ENCODE measurements around the gene PCDHB13. TPM values are rescaled to one million over a fixed set of nuclear protein-coding genes. Genes with fewer than 3 reads are reported as not detected.
"Not testable (repeated sequence)": the region's sequence is repeated elsewhere in the genome, so short reads cannot be mapped to it uniquely, and the experiment has no call there.

Gene PCDHB13
- total RNA-seq, 8 experiments from 2014 or later, result 0.25 to 6.7 (median 2.9) TPM

DNA sequence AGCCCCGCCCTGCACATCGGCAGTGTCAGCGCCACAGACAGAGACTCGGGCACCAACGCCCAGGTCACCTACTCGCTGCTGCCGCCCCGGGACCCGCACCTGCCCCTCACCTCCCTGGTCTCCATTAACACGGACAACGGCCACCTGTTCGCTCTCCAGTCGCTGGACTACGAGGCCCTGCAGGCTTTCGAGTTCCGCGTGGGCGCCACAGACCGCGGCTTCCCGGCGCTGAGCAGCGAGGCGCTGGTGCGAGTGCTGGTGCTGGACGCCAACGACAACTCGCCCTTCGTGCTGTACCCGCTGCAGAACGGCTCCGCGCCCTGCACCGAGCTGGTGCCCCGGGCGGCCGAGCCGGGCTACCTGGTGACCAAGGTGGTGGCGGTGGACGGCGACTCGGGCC is 33.3 kb downstream of the PCDHB13 start:
- H3K4me1 ChIP-seq (replicated peaks in 1 of 2); ATAC-seq (replicated peaks in 6 of 8); in situ Hi-C loops (cut with MboI; ENCODE audit: low pct_unique_long_range_greater_than_20kb in 2 of 9, low sequenced_read_pairs in 9 of 9, unreplicated experiment in 9 of 9); H3K4me3 ChIP-seq; H3K27ac ChIP-seq: not testable (repeated sequence)
- no CpG with 5 or more reads among the region's 42 CpGs for WGBS, 10 experiments

DNA sequence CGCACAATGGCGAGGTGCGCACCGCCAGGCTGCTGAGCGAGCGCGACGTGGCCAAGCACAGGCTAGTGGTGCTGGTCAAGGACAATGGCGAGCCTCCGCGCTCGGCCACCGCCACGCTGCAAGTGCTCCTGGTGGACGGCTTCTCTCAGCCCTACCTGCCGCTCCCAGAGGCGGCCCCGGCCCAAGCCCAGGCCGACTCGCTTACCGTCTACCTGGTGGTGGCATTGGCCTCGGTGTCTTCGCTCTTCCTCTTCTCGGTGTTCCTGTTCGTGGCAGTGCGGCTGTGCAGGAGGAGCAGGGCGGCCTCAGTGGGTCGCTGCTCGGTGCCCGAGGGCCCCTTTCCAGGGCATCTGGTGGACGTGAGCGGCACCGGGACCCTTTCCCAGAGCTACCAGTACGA is 33.7 kb downstream of the PCDHB13 start:
- ATAC-seq (replicated peaks in 6 of 8); in situ Hi-C loops (cut with MboI; ENCODE audit: low pct_unique_long_range_greater_than_20kb in 2 of 9, low sequenced_read_pairs in 9 of 9, unreplicated experiment in 9 of 9): not testable (repeated sequence)

DNA sequence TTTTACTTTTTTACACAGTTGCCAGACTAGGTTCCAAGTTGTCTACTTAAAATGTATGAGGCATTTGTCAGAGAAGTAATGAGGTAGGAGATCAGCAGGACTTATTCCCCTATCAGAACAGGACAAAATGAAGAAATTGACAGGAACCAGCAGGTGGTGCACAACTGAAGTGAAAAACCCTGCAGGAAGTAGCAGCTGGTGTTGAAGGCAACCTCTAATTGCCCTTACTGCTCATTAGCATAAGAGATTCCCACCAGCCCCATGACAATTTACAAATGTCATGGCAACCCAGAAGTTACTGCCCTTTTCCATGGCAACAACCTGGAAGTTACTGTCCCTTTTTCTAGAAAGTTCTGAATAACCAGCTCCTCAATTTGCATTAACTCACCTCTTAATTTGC is 36.9 kb downstream of the PCDHB13 start:
- in situ Hi-C loops (cut with MboI; ENCODE audit: low pct_unique_long_range_greater_than_20kb in 2 of 9, low sequenced_read_pairs in 9 of 9, unreplicated experiment in 9 of 9), result loop anchor here in 1 of 9 experiments (25.0 kb wide), 1 partner anchor 88 kb away; the partner anchor contains the start of genes PCDHB6 and PCDHB7
- Histone ChIP-seq H3K27ac (no peak overlapping the region), H3K4me3 (no peak overlapping the region), H3K4me1 (replicated peaks in 1 of 2) (no peaks in the 10 kb centered on the region)
- ATAC-seq (replicated peaks in 6 of 8), result no peak

More for the DNA sequence above, 33.7 kb downstream of the PCDHB13 start:
- not testable (repeated sequence) for H3K27ac ChIP-seq; H3K4me1 ChIP-seq (replicated peaks in 1 of 2); H3K4me3 ChIP-seq
- 0 to 100% (median 71%) methylated on average over 1 to 13 of the region's 34 CpGs; no CpG with 5 or more reads in 3 of the 10 experiments for WGBS, 10 experiments

DNA sequence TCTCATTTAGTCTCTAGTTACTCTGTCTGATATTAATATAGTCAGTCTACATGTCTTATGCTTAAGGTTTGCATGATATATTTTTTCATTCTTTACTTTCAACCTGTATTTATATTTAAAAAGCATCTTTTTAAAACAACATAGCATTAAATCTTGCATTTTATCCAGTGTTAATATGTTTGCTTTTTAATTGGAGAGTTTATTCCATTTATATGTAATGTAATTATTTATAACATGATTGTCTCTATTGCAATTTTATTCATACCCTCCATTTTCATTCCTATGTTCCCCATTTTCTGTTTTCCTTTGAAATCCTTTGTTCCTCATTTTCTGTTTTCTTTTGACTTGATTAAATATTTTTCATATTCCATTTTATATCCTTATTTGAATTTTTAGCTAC is 44.7 kb downstream of the PCDHB13 start:
- no peak overlapping the region for H3K27ac ChIP-seq
- no peak for ATAC-seq (replicated peaks in 6 of 8)
- no peaks in the 10 kb centered on the region for H3K4me1 ChIP-seq (replicated peaks in 1 of 2)
- in situ Hi-C loops (cut with MboI; ENCODE audit: low pct_unique_long_range_greater_than_20kb in 2 of 9, low sequenced_read_pairs in 9 of 9, unreplicated experiment in 9 of 9), result loop anchor here in 1 of 9 experiments (25.0 kb wide), 1 partner anchor 96 kb away; the partner anchor contains the start of genes PCDHB6 and PCDHB7
- no peak overlapping the region for H3K4me3 ChIP-seq

DNA sequence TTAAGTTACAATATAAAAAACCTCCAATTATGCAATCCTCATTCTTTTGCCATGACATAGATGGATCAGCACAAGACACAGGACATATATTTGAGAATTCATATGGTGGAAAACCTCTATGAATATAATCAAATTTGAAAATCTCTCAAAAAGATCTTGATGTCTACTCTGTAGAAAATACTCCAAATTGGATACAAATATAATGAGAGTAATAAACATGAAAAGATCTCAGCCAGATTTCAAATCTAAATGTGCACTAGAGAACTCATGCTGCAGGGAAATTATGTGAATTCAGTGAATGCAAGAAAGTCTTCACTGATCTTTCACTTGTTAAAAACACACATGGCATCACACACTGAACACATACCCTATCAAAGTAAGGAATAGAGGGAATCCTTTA is 45.2 kb downstream of the PCDHB13 start:
- Histone ChIP-seq H3K4me1 (replicated peaks in 1 of 2) (no peaks in the 10 kb centered on the region), H3K27ac (no peak overlapping the region), H3K4me3 (no peak overlapping the region)
- in situ Hi-C loops (cut with MboI; ENCODE audit: low pct_unique_long_range_greater_than_20kb in 2 of 9, low sequenced_read_pairs in 9 of 9, unreplicated experiment in 9 of 9), result loop anchor here in 1 of 9 experiments (25.0 kb wide), 1 partner anchor 97 kb away; the partner anchor contains the start of genes PCDHB6 and PCDHB7
- ATAC-seq (replicated peaks in 6 of 8), result no peak

DNA sequence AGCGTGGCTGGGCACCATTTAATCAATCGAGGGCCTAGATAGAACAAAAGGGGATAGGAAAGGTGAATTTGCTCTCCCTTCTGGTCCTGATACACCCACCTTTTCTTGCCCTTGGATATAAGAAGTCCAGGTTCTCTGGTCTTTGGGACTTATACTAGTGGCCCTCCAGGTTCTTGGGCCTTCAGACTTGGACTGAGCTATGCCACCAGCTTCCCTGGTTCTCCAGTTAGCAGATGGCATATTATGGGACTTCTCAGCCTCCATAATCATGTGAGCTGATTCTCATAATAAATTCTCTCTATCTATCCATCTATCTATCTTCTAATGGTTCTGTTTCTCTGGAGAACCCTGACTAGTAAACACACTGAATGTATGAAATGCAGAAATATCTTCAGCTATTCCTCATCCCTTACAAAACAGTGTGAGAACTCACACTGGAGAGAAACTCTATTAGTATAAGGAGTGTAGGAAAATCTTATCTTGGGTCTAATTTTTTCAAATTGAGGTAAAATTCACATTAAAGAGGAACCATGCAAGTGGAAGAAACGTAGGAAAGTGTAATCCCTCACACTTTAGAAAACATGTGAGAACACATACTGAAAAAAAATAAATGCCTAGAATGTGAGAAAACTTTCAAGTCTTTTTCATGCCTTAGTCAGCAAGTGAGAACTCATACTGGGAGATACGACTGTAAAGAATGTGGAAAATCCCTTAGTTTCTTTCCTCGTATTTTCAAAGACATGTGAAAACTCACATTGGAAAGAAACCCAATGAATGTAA is 46.9 kb downstream of the PCDHB13 start:
- H3K27ac ChIP-seq, result no peak overlapping the region
- no peak for ATAC-seq (replicated peaks in 6 of 8)
- 21 to 69% (median 48%) methylated on average over 1 to 5 of the region's 5 CpGs for WGBS, 10 experiments
- in situ Hi-C loops (cut with MboI; ENCODE audit: low pct_unique_long_range_greater_than_20kb in 2 of 9, low sequenced_read_pairs in 9 of 9, unreplicated experiment in 9 of 9), result loop anchor here in 1 of 9 experiments (25.0 kb wide), 1 partner anchor 98 kb away; the partner anchor contains the start of genes PCDHB6 and PCDHB7
- H3K4me3 ChIP-seq, result no peak overlapping the region
- no peaks in the 10 kb centered on the region for H3K4me1 ChIP-seq (replicated peaks in 1 of 2)

DNA sequence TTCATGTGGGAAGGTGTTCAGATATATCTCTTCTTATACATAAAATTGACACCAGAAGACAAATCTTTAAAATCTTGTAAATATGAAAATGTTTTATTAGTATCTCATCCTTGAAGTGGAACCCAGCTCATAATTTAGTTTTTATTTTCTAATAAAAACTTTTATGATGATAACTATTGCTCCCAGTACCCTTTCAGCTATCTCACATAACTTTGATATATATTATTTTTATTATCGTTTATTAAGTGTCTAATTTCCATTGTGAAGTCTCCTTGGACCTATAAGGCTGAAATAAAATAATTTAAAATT is 47.5 kb downstream of the PCDHB13 start:
- WGBS, 10 experiments, result 10 to 100% (median 34%) methylated on average over 1 of the region's 1 CpG; no CpG with 5 or more reads in 2 of the 10 experiments
- Histone ChIP-seq H3K27ac (no peak overlapping the region), H3K4me1 (replicated peaks in 1 of 2) (no peaks in the 10 kb centered on the region), H3K4me3 (no peak overlapping the region)
- in situ Hi-C loops (cut with MboI; ENCODE audit: low pct_unique_long_range_greater_than_20kb in 2 of 9, low sequenced_read_pairs in 9 of 9, unreplicated experiment in 9 of 9), result loop anchor here in 1 of 9 experiments (25.0 kb wide), 1 partner anchor 99 kb away; the partner anchor contains the start of genes PCDHB6 and PCDHB7
- no peak for ATAC-seq (replicated peaks in 6 of 8)

Other genes with a start within 250 kb of the PCDHB13 start
- gene PCDHAC2, start 247.4 kb upstream of the PCDHB13 start, total RNA-seq, result 10 to 100 TPM in 1 of 8 experiments, 1 to 10 TPM in 5, under 1 TPM in 2; 0.10 to 24.4 (median 4.8) TPM
- gene PCDHB1, start 162.5 kb upstream of the PCDHB13 start, total RNA-seq, result under 1 TPM in 7 of 8 experiments, not detected in 1; 0.04 to 0.43 (median 0.11) TPM
- 10 to 100 TPM in 5 of 8 experiments, 1 to 10 TPM in 2, under 1 TPM in 1; 0.36 to 45.7 (median 10.3) TPM for gene PCDHB2, start 119.3 kb upstream of the PCDHB13 start, total RNA-seq
- gene PCDHB3, start 113.4 kb upstream of the PCDHB13 start, total RNA-seq, result 1 to 10 TPM in 7 of 8 experiments, not detected in 1; 1.6 to 7.6 (median 2.8) TPM
- gene PCDHB4, start 92.1 kb upstream of the PCDHB13 start, total RNA-seq, result 1 to 10 TPM in 4 of 8 experiments, under 1 TPM in 4; 0.20 to 2.0 (median 1.2) TPM
- 10 to 100 TPM in 3 of 8 experiments, 1 to 10 TPM in 1, under 1 TPM in 3, not detected in 1; 0.27 to 51.6 (median 8.5) TPM for gene PCDHB5, start 78.7 kb upstream of the PCDHB13 start, total RNA-seq
- gene PCDHB6, start 63.9 kb upstream of the PCDHB13 start, total RNA-seq, result 1 to 10 TPM in 4 of 8 experiments, under 1 TPM in 3, not detected in 1; 0.28 to 2.8 (median 2.3) TPM
- 1 to 10 TPM in 3 of 8 experiments, under 1 TPM in 5; 0.20 to 2.0 (median 0.50) TPM for gene PCDHB7, start 41.3 kb upstream of the PCDHB13 start, total RNA-seq
- 1 to 10 TPM in 4 of 8 experiments, under 1 TPM in 4; 0.11 to 4.4 (median 1.8) TPM for gene PCDHB8, start 36.1 kb upstream of the PCDHB13 start, total RNA-seq
- 1 to 10 TPM in 5 of 8 experiments, under 1 TPM in 3; 0.25 to 3.4 (median 1.8) TPM for gene PCDHB16, start 31.5 kb upstream of the PCDHB13 start, total RNA-seq
- 10 to 100 TPM in 1 of 8 experiments, 1 to 10 TPM in 6, under 1 TPM in 1; 0.72 to 10.1 (median 2.3) TPM for gene PCDHB9, start 26.8 kb upstream of the PCDHB13 start, total RNA-seq
- 10 to 100 TPM in 1 of 8 experiments, 1 to 10 TPM in 4, under 1 TPM in 3; 0.20 to 25.4 (median 5.5) TPM for gene PCDHB10, start 21.6 kb upstream of the PCDHB13 start, total RNA-seq
- 1 to 10 TPM in 6 of 8 experiments, under 1 TPM in 2; 0.46 to 6.1 (median 3.4) TPM for gene PCDHB11, start 14.3 kb upstream of the PCDHB13 start, total RNA-seq
- gene PCDHB12, start 5.2 kb upstream of the PCDHB13 start, total RNA-seq, result 1 to 10 TPM in 5 of 8 experiments, under 1 TPM in 3; 0.31 to 8.9 (median 2.9) TPM
- 10 to 100 TPM in 1 of 8 experiments, 1 to 10 TPM in 7; 1.2 to 16.7 (median 6.5) TPM for gene PCDHB14, start 9.4 kb downstream of the PCDHB13 start, total RNA-seq
- 1 to 10 TPM in 6 of 8 experiments, under 1 TPM in 2; 0.25 to 8.6 (median 3.5) TPM for gene PCDHB15, start 31.5 kb downstream of the PCDHB13 start, total RNA-seq
- 1 to 10 TPM in 1 of 8 experiments, under 1 TPM in 5, not detected in 2; 0.14 to 1.4 (median 0.54) TPM for gene SLC25A2, start 90.1 kb downstream of the PCDHB13 start, total RNA-seq
- gene TAF7, start 106.9 kb downstream of the PCDHB13 start, total RNA-seq, result 100 to 1,000 TPM in 2 of 8 experiments, 10 to 100 TPM in 6; 58.8 to 118 (median 71.3) TPM
- gene PCDHGA1, start 116.6 kb downstream of the PCDHB13 start, total RNA-seq, result 1 to 10 TPM in 2 of 8 experiments, under 1 TPM in 6; 0.23 to 1.3 (median 0.79) TPM
- gene PCDHGA2, start 124.8 kb downstream of the PCDHB13 start, total RNA-seq, result 1 to 10 TPM in 2 of 8 experiments, under 1 TPM in 6; 0.16 to 1.5 (median 0.34) TPM
- gene PCDHGA3, start 129.9 kb downstream of the PCDHB13 start, total RNA-seq, result 10 to 100 TPM in 1 of 8 experiments, 1 to 10 TPM in 1, under 1 TPM in 6; 0.05 to 32.1 (median 0.65) TPM
- 1 to 10 TPM in 3 of 8 experiments, under 1 TPM in 5; 0.33 to 4.4 (median 0.83) TPM for gene PCDHGB1, start 136.2 kb downstream of the PCDHB13 start, total RNA-seq
- 1 to 10 TPM in 5 of 8 experiments, under 1 TPM in 3; 0.22 to 3.2 (median 1.4) TPM for gene PCDHGA4, start 141.1 kb downstream of the PCDHB13 start, total RNA-seq
- 10 to 100 TPM in 1 of 8 experiments, 1 to 10 TPM in 2, under 1 TPM in 5; 0.41 to 10.7 (median 0.83) TPM for gene PCDHGB2, start 146.1 kb downstream of the PCDHB13 start, total RNA-seq
- 1 to 10 TPM in 2 of 8 experiments, under 1 TPM in 6; 0.16 to 5.2 (median 0.50) TPM for gene PCDHGA5, start 150.2 kb downstream of the PCDHB13 start, total RNA-seq
- gene PCDHGB3, start 156.3 kb downstream of the PCDHB13 start, total RNA-seq, result 1 to 10 TPM in 3 of 8 experiments, under 1 TPM in 5; 0.22 to 6.5 (median 0.59) TPM
- gene PCDHGA6, start 160.0 kb downstream of the PCDHB13 start, total RNA-seq, result 1 to 10 TPM in 4 of 8 experiments, under 1 TPM in 4; 0.11 to 6.9 (median 0.88) TPM
- gene PCDHGA7, start 168.8 kb downstream of the PCDHB13 start, total RNA-seq, result 1 to 10 TPM in 2 of 8 experiments, under 1 TPM in 6; 0.16 to 5.8 (median 0.52) TPM
- gene PCDHGB4, start 173.8 kb downstream of the PCDHB13 start, total RNA-seq, result 10 to 100 TPM in 1 of 8 experiments, 1 to 10 TPM in 5, under 1 TPM in 2; 0.22 to 92.9 (median 1.4) TPM
- gene PCDHGA8, start 178.7 kb downstream of the PCDHB13 start, total RNA-seq, result 1 to 10 TPM in 2 of 8 experiments, under 1 TPM in 6; 0.11 to 5.7 (median 0.57) TPM
- gene PCDHGB5, start 184.0 kb downstream of the PCDHB13 start, total RNA-seq, result 10 to 100 TPM in 1 of 8 experiments, 1 to 10 TPM in 3, under 1 TPM in 4; 0.05 to 11.4 (median 0.83) TPM
- 1 to 10 TPM in 4 of 8 experiments, under 1 TPM in 4; 0.22 to 5.5 (median 1.3) TPM for gene PCDHGA9, start 188.9 kb downstream of the PCDHB13 start, total RNA-seq
- gene PCDHGB6, start 194.1 kb downstream of the PCDHB13 start, total RNA-seq, result 10 to 100 TPM in 5 of 8 experiments, 1 to 10 TPM in 3; 1.1 to 46.7 (median 31.5) TPM
- gene PCDHGA10, start 199.1 kb downstream of the PCDHB13 start, total RNA-seq, result 1 to 10 TPM; 2.1 to 7.6 (median 4.4) TPM
- gene PCDHGB7, start 203.8 kb downstream of the PCDHB13 start, total RNA-seq, result 10 to 100 TPM in 2 of 8 experiments, 1 to 10 TPM in 6; 4.7 to 31.4 (median 9.2) TPM
- 1 to 10 TPM; 1.3 to 8.8 (median 3.8) TPM for gene PCDHGA11, start 207.1 kb downstream of the PCDHB13 start, total RNA-seq
- gene PCDHGA12, start 216.6 kb downstream of the PCDHB13 start, total RNA-seq, result 10 to 100 TPM in 1 of 8 experiments, 1 to 10 TPM in 7; 1.0 to 16.1 (median 1.5) TPM

Measured in motor neuron (in vitro differentiated cells).